OCI-LY3 (cell line): ENCODE results near the gene BEND5.
A peak's percentile ranks its signal among the peaks of the same experiment; 100 is the strongest.

Experiments used
- H2AFZ ChIP-seq: fragments of 200-600, 300-600 bp; shearing (Covaris generic); 2 replicates; pipeline ENCODE4 v1.6.0; 2014; ENCODE audit warnings: antibody characterized with exemption, low read depth, low read length
- H3K27ac ChIP-seq: fragments of 200-600, 300-600 bp; sonication (generic); 2 replicates; pipeline ENCODE4 v1.5.1; 2014; ENCODE audit warnings: mild to moderate bottlenecking, low read length, moderate library complexity, mixed read lengths
- H3K27me3 ChIP-seq: fragments of 200-600, 300-600 bp; sonication (generic); 2 replicates; pipeline ENCODE4 v1.6.1; 2014; ENCODE audit warnings: low read depth, low read length, mixed read lengths
- H3K36me3 ChIP-seq: fragments of 200-600, 300-600 bp; sonication (generic); replicated peaks from 2 replicates; pipeline ENCODE3; 2014; ENCODE audit warnings: low read depth, low read length, mixed read lengths
- H3K4me1 ChIP-seq: fragments of 300-600, 200-600 bp; sonication (generic); 2 replicates; pipeline ENCODE4 v1.6.1; 2014; ENCODE audit warnings: low read length, mixed read lengths
- H3K4me2 ChIP-seq: fragments of 200-600, 300-600 bp; sonication (generic); 2 replicates; pipeline ENCODE4 v1.6.1; 2014; ENCODE audit warnings: low read length, mixed read lengths
- H3K4me3 ChIP-seq: fragments of 300-600, 200-600 bp; sonication (generic); 2 replicates; pipeline ENCODE4 v1.5.1; 2014; ENCODE audit warnings: antibody characterized with exemption, mild to moderate bottlenecking, low read length, moderate library complexity
- H3K79me2 ChIP-seq: fragments of 300-600, 200-600 bp; shearing (Covaris generic); 2 replicates; pipeline ENCODE4 v1.6.1; 2014; ENCODE audit warnings: mild to moderate bottlenecking, low read length, mixed read lengths
- H3K9ac ChIP-seq: fragments of 300-600, 200-600 bp; shearing (Covaris generic); 2 replicates; pipeline ENCODE4 v1.6.0; 2014; ENCODE audit warnings: mild to moderate bottlenecking, low read length, moderate library complexity
- H3K9me3 ChIP-seq: fragments of 200-600, 300-600 bp; shearing (Covaris generic); 2 replicates; pipeline ENCODE4 v1.6.1; 2014; ENCODE audit warnings: low read length, mixed read lengths; ENCODE audit not compliant: insufficient read depth
- H4K20me1 ChIP-seq: fragments of 200-600, 300-600 bp; sonication (generic); 2 replicates; pipeline ENCODE4 v1.6.1; 2016; ENCODE audit warnings: low read length, mixed read lengths; ENCODE audit not compliant: insufficient read depth
- EZH2phosphoT487 ChIP-seq: fragments of 200-600 bp; shearing (Covaris generic); IDR thresholded peaks from 2 replicates; pipeline ENCODE4 v1.6.1; 2018; ENCODE audit warnings: antibody characterized with exemption, mixed run types, low read depth
- TF ChIP-seq, protein P1 (sequence below): fragments of 200-600, 300-600 bp; sonication (generic); IDR thresholded peaks from 2 replicates; pipeline ENCODE4 v1.5.1; 2014; ENCODE audit warnings: antibody characterized with exemption, low read length, low read depth

BEND5 gene

DNA sequence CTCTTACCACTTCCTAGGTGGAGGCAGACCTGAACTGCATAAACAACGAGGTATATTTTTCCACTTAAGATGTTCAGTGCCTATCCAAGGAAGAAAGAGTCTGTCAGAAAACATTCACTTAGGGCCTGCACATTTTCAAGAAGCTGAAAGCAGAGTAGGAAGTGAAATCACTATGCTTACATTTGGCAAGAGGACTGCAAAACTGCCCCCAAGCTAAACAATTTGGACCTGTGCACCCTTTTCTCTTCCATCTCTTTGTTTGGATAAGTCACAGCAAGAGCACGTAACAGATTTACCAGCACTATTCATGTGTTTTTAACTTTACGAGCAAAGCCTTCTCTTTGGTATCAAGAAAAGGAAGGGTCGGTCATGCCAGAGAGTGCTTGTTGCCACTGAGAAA, 13.2 kb upstream of the BEND5 start:
- Histone ChIP-seq H3K27me3 (no peaks in the 10 kb centered on the region), H3K4me2 (peak overlapping the region; percentile 80), H3K9ac (peak overlapping the region; percentile 75), H3K27ac (peak overlapping the region; percentile 99), H3K36me3 (no peaks in the 10 kb centered on the region), H3K4me3 (peak overlapping the region; percentile 54), H2AFZ (no peak overlapping the region), H3K4me1 (peaks cover 98% of the 10 kb centered on the region), H3K9me3 (no peaks in the 10 kb centered on the region), H4K20me1 (no peaks in the 10 kb centered on the region), H3K79me2 (no peaks in the 10 kb centered on the region)
- TF ChIP-seq EZH2phosphoT487: no peak
- TF ChIP-seq, protein P1, sequence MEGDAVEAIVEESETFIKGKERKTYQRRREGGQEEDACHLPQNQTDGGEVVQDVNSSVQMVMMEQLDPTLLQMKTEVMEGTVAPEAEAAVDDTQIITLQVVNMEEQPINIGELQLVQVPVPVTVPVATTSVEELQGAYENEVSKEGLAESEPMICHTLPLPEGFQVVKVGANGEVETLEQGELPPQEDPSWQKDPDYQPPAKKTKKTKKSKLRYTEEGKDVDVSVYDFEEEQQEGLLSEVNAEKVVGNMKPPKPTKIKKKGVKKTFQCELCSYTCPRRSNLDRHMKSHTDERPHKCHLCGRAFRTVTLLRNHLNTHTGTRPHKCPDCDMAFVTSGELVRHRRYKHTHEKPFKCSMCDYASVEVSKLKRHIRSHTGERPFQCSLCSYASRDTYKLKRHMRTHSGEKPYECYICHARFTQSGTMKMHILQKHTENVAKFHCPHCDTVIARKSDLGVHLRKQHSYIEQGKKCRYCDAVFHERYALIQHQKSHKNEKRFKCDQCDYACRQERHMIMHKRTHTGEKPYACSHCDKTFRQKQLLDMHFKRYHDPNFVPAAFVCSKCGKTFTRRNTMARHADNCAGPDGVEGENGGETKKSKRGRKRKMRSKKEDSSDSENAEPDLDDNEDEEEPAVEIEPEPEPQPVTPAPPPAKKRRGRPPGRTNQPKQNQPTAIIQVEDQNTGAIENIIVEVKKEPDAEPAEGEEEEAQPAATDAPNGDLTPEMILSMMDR: no peak

DNA sequence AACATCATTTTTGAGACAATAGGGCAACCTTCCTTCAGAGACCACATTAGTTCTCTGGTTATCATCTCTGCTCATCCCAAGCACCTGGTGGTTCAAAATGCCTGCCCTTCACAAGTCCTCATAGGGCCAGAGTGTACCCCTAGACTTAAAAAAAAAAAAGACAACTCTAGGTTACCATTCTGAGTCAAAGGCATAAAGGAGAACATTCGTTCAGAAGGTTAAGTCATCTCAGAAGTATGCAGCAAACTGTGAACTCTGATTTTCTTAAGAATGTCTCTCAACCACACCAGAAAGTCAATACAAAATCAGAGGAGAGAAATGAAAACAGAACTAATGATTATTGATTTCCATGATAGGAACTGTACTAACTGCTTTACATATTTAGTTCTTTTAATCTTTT, 9.2 kb upstream of the BEND5 start:
- Histone ChIP-seq H3K4me1 (peaks cover 91% of the 10 kb centered on the region), H3K79me2 (no peaks in the 10 kb centered on the region), H3K9me3 (no peaks in the 10 kb centered on the region), H3K9ac (peak overlapping the region; percentile 60), H2AFZ (no peak overlapping the region), H4K20me1 (no peaks in the 10 kb centered on the region), H3K36me3 (no peaks in the 10 kb centered on the region), H3K4me3 (peak overlapping the region; percentile 5), H3K27ac (peak overlapping the region; percentile 92), H3K4me2 (peak overlapping the region; percentile 56), H3K27me3 (no peaks in the 10 kb centered on the region)
- TF ChIP-seq, protein P1: no peak
- no peak for TF ChIP-seq EZH2phosphoT487

DNA sequence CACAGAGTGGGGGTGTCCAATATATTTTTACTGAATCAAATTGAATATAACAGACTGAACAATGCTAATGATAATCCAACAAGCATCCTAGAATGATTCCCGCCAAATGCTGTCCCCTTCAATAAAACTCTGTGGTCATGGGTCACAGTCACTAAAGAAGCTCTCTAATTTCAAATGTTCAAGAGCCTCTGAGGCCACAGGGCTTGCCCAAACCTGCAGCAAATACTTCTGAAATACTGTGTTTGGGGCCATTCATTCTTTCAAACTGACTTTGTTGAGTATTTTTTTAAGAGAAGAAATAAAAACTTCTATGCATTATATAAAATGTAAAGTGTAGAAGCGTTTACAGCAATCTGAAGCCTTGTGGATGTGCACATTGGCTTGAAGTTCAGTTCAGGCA, 7.6 kb upstream of the BEND5 start:
- H3K9me3 ChIP-seq: no peaks in the 10 kb centered on the region
- no peaks in the 10 kb centered on the region for H3K27me3 ChIP-seq
- H3K79me2 ChIP-seq: no peaks in the 10 kb centered on the region
- 0 out of 2 replicates have a peak overlapping the region, but pooled peaks have one; percentile 17 for H3K4me3 ChIP-seq
- peak overlapping the region; percentile 56 for H3K4me2 ChIP-seq
- H3K27ac ChIP-seq: peak overlapping the region; percentile 92
- peak overlapping the region; percentile 46; the same call in 1 of the 2 replicates for H3K9ac ChIP-seq
- no peaks in the 10 kb centered on the region for H4K20me1 ChIP-seq
- H3K36me3 ChIP-seq: no peaks in the 10 kb centered on the region
- TF ChIP-seq, protein P1: no peak
- no peak for TF ChIP-seq EZH2phosphoT487
- no peak overlapping the region for H2AFZ ChIP-seq
- H3K4me1 ChIP-seq: peaks cover 75% of the 10 kb centered on the region

- H2AFZ ChIP-seq: peak overlapping the region; percentile 27; the same call in 1 of the 2 replicates
- peak overlapping the region; percentile 97 for H3K9ac ChIP-seq
- TF ChIP-seq EZH2phosphoT487: no peak
- TF ChIP-seq, protein P1: no peak
- peaks cover 14% of the 10 kb centered on the region for H3K36me3 ChIP-seq
- H3K4me3 ChIP-seq: peak overlapping the region; percentile 99
- H3K27me3 ChIP-seq: no peaks in the 10 kb centered on the region
- no peaks in the 10 kb centered on the region for H3K9me3 ChIP-seq
- peak overlapping the region; percentile 96 for H3K4me2 ChIP-seq
- H3K79me2 ChIP-seq: peaks cover 50% of the 10 kb centered on the region
- H4K20me1 ChIP-seq: peaks cover 4% of the 10 kb centered on the region; the same call in 1 of the 2 replicates
- peak overlapping the region; percentile 18 for H3K27ac ChIP-seq
- H3K4me1 ChIP-seq: peaks cover 59% of the 10 kb centered on the region
Measured at GRCh38 chr1:48777219-48777895, 666 bp upstream of the BEND5 start.
